ENCODE data around the gene SALL3.

DNA sequence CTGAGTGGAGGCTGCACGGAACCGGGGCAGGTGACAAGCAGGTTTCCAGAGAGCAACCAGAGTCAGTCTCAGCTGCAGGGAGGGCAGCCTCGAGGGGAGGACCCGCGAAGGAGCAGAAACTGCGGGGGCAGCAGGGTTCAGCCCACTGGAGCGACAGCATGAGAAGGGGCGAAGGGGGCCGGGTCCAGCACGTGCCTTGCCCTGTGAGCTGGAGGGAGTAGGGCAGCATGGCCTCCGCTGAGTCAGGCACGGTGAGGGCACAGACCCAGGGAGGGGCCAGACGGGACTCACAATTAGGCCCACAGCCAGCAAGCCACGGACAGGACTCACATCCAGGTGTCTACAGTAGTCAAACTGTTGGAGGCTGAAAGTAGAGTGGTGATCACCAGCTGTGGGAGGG lies 66.9 kb downstream of the SALL3 start:
- TF ChIP-seq TAF1 (IDR thresholded peaks at IDR 0.05; ENCODE audit: borderline replicate concordance, low read depth, low read length) (no peak), POLR2AphosphoS5 (IDR thresholded peaks at IDR 0.05; ENCODE audit: low read depth, low read length) (no peak)

Data from GM12892 (cell line).